ENCODE measurements around the gene CUL1.

CUL1 gene

GRCh38 chr7:148838905-148839304, 140.2 kb downstream of the CUL1 start:
- H3K4me3 ChIP-seq (replicated peaks; ENCODE audit: low read depth, low read length), result no peak overlapping the region
- DNase-seq (ENCODE audit: low read depth), result no peak
- no peak for TF ChIP-seq CTCF (IDR thresholded peaks at IDR 0.05; ENCODE audit: low read length, missing control alignments)

- no peak for TF ChIP-seq CTCF (IDR thresholded peaks at IDR 0.05; ENCODE audit: low read length, missing control alignments)
- H3K4me3 ChIP-seq (replicated peaks; ENCODE audit: low read depth, low read length), result no peak overlapping the region
- DNase-seq (ENCODE audit: low read depth), result no peak
Measured at GRCh38 chr7:148847815-148848734, 149.4 kb downstream of the CUL1 start.

GRCh38 chr7:148849393-148850098, 150.8 kb downstream of the CUL1 start:
- H3K4me3 ChIP-seq (replicated peaks; ENCODE audit: low read depth, low read length), result no peak overlapping the region
- no peak for TF ChIP-seq CTCF (IDR thresholded peaks at IDR 0.05; ENCODE audit: low read length, missing control alignments)
- no peak for DNase-seq (ENCODE audit: low read depth)

GRCh38 chr7:148850564-148850963, 151.9 kb downstream of the CUL1 start:
- TF ChIP-seq CTCF (IDR thresholded peaks at IDR 0.05; ENCODE audit: low read length, missing control alignments), result no peak
- H3K4me3 ChIP-seq (replicated peaks; ENCODE audit: low read depth, low read length), result no peak overlapping the region
- DNase-seq (ENCODE audit: low read depth), result no peak
